GM19455 (cell line): ENCODE data around the gene FCRL5.
"Not testable (repeated sequence)": the region's sequence is repeated elsewhere in the genome, so short reads cannot be mapped to it uniquely, and the experiment has no call there.

Experiments
- ATAC-seq: cut with Tn5 transposase; IDR thresholded peaks from one replicate; pipeline ENCODE4 v1.9.1; 2021; ENCODE audit not compliant: unreplicated experiment

FCRL5 gene

DNA sequence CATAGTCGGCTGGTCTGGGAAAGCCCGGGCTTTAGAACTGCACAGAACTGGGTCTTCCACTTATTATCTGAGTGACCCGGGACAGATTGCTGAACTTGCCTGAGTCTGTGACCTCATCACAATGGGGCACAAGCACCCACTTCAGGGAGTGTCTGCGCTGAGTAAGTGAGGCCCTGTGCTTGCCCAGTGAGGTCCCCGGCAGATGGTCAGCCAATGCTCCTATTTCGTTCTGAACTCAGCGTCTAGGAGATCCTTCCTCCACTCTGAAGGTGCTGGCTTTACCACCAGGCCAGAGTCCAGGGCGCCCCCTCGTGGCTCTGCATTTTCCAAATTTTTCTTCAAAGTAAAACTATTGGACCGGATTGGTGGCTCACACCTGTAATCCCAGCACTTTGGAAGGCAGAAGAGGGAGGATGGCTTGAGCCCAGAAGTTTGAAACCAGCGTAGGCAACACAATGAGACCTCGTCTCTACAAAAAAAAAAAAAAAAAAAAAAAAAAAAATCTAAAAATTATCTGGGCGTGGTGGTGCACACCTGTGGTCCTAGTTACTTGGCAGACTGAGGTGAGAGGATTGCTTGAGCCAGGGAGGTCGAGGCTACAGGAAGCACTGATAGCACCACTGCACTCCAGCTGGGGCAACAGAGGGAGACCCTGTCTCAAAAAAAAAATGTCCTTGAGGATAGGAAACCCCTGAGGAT is 61.7 kb downstream of the FCRL5 start:
- no peak for ATAC-seq

DNA sequence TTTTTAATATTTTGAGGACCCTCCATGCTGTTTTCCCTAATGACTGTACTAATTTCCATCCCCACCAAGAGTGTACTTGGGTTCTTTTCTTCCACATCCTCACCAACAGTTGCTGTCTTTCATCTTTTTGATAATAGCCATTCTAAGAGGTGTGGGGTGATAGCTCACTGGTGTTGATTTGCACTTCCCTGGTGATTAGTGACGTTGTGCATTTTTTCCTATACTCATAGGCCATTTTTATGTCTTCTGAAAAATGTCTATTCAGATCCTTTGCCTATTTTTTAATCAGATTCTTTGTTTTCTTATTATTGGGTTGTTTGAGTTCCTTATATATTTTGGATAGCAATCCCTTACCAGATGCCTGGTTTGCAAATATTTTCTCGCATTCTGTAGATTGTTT is 64.2 kb downstream of the FCRL5 start:
- no peak for ATAC-seq

DNA sequence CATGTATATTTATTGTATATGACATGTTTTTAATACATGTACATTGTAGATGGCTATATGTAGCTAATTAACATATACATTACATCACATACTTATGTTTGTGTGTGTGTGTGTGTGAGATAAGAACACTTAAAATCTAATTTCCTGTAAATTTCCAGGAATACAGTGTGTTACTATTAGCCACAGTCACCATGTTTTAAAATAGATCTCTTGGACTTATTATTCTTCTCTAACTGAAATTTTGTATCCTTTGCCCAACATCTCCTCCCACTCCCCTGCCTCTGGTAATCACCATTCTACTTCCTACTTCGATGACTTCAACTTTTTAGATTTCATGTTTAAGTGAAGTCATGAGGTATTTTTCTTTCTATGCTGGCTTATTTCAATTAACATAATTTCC is 64.8 kb downstream of the FCRL5 start:
- ATAC-seq: no peak

DNA sequence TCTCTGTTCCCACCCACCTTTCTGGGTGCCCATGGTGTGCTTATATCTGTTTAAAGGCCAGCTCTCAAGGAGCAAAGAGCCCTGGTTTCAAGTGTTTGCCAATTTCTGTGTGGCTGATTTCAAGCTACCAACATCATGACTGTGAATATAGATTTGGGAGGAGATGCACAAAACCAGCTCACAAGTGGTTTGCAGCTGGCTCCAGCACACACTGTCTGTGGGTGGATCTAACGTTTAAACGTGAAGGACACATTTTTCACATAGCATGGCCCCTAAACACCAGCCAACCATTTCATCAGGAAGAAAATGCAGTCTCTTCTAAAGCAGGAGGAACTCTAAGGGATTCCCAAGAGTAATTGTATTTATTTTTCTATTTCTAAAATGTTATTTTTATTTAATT is 65.2 kb downstream of the FCRL5 start:
- no peak for ATAC-seq

DNA sequence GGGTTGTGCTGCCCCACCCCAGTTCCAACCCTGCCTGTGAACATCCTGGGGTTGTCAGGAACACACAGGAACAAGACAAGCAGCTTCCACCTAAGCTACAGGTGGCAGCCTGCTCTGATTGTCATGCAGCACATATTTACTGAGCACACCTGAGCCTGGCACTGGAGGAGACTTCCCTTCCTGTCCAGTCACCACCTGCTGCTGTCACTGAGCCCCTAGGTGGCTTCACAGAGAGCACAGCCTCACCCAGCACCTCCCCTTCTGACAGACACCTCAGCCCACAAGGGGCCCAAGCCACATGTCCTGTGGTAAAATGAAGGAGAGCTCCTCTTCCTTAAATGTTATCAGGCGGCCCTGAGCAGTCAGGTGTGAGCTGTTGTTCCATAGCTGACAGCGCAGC is 65.9 kb downstream of the FCRL5 start:
- ATAC-seq: not testable (repeated sequence)

DNA sequence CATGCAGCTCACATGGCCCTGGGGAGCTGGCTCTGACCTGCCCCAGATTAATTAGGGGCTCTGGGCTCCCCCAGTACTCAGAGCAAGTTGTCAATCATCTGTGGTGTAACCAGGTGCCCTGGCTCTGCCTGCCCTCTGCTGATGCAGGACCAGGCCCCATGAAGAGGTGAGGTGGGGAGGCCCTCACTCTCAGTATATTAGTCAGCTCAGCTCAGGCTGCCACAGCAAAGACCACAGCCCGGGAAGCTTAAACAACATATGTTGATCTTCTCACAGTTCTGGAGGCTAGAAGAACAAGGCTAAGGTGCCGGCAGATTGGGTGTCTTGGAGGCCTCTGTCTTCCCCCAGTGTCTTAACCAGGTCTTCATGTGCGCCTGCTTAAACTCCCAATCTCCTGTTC is 66.5 kb downstream of the FCRL5 start:
- ATAC-seq: no peak

DNA sequence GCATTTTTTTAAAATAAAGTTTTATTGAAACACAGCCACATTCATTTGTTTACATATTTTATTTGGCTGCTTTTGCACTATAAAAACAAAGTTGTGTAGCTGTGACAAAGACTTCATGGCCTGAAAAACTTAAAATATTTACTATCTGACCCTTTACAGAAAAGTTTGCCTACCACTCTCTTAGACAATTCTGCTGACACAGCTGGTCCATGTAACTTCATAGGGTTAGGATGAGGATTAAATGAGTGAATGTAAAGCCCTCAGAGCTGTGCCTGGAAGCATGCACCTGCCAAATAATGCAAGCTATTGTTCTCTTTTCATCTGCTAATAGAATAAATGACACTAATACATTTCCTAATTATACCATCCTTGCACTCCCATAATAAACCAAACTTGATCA is 67.7 kb downstream of the FCRL5 start:
- ATAC-seq: no peak

DNA sequence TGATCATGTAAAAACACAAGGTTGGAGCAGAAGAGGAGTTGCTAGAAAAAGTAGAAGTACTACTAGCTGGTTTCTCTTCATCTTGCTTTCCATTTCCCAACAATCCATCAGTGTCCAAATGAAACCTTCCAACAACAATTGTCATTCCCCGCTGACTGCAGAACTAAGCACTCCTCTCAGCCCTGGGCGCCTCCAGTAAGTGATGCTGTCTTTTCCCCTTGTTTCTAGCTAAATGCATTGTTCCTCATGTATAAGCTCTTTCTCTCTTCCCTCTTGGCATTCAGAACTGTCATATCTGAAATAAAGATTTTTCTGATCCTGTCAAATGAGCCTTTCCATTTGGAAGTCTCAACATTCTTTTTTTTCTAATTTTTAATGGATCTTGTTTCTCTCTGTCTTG is 68.7 kb downstream of the FCRL5 start:
- ATAC-seq: no peak

DNA sequence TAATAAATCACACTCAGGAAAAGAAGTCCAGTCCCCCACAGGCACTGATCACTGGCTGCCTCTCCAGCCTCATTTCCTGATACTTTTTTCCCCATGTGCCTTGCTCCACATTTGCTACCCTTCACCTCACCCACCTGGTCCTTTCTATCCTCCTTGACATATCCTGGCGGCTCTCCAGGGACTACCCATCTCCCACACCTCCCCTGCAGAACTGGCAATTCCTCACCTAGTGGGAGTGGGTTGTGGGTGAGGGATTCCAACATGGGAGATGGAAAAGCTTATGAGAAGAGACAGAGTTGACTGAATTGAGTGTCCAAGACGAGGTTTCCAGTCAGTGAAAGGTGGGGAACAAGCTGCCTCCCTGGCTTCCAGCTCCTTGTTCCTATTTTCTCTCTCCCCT is 69.6 kb downstream of the FCRL5 start:
- ATAC-seq: no peak

DNA sequence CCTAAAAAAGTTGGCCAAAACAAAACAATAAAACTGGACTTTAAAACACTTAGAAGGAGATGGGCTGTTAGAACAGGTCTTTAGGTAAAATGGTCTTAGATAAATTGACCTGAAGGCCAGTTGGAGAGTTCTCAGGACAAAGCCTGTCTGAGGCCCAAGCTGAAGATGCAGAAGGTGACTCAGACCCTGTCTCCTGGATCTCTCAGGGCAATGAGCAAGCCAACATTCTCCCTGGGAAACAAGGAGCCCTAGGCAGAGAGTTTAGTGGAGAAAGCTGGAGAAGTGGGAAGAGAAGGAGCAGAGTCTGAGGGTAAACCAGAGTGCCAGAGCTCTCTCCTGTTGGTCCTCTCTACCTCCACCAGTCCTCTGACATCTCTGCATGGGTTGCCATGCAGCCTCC is 70.1 kb downstream of the FCRL5 start:
- no peak for ATAC-seq

DNA sequence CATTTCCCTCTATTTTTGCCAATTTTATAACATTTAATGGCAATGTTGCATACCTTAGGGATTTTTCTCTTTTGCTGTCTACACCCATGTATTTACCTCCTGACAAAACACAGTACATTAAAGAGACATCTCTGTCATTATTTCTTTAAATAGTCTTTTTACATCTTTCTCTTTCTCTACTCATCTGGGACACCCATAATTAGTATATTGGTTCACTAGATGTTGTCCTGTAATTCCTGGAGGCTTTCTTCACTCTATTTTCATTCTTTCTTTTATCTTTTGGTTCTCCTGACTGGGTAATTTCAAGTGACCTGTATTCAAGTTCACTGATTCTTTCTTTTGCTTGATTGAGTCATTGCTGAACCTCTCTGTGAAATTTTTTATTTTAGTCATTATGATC is 74.3 kb downstream of the FCRL5 start:
- ATAC-seq: no peak

DNA sequence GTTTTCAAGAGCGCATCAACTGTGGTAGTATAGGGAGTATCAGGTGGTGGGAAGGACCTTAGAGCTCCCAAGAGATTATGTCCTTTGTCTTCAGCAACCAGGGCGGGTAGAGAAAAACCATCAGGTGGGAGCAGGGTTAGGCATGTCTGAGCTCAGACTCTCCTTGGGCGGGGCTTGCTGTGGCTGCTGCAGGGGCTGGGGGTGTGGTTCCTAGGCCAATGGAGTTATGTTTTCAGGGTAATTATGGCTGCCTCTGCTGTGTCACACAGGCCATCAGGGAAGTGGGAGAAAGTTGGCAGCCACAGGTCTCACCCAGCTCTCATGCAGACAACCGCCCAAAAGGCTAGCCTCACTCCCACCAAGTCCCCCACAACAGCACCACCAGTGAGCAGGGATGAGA is 74.9 kb downstream of the FCRL5 start:
- no peak for ATAC-seq

DNA sequence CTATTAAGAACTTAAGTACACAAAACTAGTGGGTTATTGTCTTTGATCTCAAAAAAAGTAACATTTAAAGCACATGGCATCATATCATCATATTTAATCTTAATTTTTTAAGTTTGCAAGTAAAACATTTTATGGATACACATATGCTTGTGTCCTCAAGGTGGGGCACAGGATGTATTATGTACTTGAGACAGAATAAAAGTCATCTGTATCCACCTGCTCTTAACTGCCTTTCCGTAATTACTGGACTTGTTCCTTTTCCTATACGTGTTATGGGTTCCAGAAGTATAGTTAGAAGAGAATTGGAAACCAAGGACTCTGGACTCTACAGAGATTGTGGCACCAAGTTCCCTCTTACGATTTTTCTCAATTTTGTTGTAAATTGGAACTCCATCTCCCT is 79.4 kb downstream of the FCRL5 start:
- ATAC-seq: no peak

DNA sequence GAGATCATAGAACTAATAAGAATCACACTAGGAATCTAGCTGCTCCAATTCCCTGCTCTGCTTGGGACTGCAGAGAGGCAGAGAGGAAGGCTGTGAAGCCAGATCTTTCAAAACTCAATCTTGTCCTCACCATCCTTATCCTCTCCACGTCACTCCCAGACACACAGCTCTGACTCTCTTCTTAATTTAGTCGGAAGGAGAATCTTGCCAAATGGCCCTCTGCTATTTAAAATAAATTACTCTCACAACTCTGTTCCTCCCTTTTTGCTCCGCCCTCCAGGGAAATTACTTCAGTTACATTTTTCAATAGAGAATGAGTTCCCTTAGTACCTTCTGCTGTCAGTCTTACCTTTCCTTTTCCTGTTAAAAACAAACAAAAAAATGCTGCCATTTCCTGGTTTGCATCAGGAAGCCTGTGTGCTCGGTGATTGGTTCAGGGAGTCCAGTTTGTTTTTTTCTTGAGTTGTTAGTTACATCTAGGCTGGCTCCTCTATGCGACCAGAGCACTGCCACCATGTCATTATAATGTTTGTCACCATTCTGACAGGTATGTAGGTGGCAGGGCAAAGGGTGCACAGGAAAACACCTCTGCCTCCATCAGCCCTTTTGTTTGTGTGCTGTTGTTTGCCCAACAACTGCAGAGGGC is 80.1 kb downstream of the FCRL5 start:
- no peak for ATAC-seq

DNA sequence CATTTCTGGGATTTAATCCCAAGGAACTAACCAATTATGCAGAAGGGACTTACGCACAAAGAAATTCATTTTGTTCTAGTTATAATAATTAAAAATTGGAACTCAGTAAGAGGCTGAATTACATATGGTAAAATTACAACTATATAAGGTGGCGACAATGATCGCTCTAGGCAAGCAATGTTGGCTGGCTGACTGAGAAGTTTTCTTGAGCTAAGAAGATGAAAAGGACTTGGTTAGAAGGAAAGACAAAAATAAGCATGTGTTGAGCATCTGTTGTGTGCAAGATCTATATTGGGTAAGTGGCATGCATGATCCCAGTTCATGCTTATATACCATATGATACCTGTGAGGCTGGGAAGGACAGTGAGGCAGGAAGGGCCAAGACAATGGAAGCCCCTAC is 80.8 kb downstream of the FCRL5 start:
- no peak for ATAC-seq

DNA sequence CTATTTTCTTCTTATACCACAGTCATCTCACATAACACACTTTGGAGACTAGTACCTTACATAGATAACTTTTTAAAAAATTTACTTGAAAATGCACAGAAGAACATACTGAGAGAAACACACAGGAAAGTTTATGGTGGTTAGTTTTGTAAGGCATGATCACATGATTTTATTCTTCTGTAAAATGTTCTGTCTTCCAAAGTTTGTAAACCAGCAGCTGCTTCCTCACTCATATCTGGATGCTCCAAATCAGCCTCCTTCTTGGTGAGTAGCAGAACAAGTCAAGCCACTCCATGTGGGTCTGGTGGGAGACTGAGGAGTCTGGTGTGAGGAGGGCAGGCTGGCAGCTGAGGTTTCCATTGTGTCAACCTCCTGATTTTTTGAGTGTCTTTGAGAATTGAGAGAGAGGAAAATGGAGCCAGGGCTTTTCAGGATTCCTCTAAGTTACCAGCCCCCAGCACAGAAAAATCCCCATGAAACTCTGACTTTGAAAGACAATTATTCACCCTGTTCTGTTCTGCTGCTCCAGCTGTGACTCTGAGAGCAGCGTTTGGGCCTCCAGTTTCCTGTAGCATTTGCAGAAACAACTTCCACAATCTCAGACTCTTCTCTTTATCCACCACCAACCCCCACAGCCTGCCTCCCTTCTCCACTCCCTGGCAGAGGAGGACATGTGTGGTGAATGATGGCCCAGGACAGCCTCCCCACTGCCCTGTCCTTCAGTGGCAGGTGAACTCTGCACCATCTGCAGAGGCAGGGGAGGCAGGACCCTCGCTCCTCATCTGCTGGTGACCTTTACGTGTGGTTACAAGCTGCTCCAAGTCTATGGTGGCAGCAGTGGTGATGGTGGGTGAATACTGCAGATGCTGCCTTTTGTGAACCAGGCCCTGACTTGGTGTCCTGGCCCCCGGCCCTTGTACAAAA is 82.3 kb downstream of the FCRL5 start:
- ATAC-seq: no peak

DNA sequence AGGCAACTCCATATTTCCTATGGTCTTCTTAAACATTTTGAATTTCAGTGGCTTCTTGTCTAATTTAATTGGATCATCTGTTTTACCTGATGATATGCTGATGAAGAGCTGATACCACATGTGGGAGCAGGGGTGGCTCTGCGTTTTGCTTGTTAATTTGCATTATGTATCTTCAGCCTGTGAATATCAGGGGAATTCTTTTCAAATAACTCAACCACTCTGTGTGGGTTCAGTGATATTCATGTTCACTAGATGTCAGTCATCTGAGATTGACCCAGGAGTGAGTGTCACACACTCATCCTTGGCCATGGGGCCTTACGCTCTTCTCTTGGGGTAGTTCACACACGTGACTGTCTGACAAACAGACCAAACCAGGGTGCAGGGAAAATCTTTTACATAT is 83.0 kb downstream of the FCRL5 start:
- no peak for ATAC-seq

DNA sequence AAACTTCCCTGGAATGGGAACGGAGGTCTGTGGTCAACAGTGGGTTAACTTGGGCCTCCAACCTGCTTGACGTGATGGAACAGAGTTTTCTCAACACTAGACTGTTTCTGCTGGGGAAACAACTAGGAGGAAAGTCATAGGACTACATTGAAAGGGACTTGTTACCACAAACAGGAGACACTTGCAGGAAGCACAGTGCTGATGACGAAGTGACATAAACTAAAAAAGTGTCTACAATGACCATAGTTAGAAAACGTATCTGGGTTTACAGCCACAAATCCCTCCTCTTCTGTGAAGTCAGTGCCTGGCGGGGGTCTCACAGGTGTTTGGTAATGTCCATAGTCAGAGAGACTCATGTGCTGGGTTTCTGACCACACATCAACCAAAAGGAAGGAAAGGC is 86.3 kb downstream of the FCRL5 start:
- no peak for ATAC-seq
